Stimulated activated CD8-positive, alpha-beta memory T cell treated with anti-CD3 and anti-CD28 coated beads, Interleukin-12 subunit alpha, Interleukin-12 subunit beta, amount 100 ng/mL, for 4 hours (primary cell): ENCODE data around the gene SIGLEC1.

Source experiments
- DNase-seq: peaks from one replicate; pipeline ENCODE4 v3.0.0-alpha.2; 2020; ENCODE audit warnings: low read depth

The SIGLEC1 gene

DNA sequence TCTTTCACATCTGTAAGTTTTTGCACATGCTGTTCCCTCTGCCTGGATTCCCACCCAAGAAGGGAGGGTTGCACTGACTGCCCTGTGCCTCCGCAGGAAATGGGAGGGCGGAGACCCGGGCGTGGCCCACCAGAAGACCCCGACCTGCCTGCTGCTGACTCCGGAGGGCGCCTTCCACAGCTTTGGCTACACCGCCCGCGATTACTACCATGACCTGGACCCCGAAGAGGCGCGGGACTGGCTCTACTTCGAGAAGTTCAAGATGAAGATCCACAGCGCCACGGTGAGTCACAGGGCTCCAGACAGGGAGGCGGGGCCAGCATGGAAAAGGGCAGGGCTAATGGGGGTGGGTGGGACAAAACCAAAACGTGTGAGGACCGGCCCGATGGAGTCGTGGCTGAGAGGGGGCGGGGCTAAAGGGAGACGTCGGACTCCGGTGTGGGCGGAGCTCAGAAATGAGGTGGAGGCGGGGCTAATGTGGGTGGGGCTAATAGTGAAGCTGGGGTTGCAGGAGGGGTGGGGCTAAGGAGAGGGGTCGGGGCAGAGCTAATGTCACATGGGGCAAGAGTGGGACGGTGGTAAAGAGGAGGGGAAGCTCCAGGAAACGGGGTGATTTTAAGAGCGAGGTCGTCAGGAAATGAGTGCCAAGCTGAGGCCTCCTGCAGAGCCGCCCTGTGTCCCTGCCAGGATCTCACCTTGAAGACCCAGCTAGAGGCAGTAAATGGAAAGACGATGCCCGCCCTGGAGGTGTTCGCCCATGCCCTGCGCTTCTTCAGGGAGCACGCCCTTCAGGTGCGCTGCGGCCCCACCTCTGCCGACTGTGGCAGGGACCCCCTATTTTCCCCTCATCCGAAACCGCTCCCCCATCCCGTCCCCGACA, 32.6 kb upstream of the SIGLEC1 start:
- DNase-seq: peak; percentile 44

DNA sequence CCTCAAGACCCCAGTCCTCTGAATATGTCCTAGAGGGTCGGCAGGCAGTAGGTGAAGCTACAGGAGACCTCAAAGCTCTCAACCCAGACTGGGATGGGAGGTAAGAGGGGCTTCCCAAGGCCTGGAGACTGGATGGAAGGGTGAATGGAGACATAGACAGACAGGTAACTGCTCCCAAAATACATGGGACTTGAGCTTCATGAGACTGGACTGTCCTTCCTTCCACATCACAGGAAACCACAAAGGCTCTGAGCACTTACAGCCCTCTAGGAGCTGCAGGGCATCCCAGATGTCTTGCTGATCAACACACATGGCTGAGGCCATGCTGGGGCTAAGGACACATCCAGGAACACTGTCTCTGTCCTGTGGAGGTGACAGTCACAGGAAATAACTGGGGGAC, 31.6 kb upstream of the SIGLEC1 start:
- no peak for DNase-seq

DNA sequence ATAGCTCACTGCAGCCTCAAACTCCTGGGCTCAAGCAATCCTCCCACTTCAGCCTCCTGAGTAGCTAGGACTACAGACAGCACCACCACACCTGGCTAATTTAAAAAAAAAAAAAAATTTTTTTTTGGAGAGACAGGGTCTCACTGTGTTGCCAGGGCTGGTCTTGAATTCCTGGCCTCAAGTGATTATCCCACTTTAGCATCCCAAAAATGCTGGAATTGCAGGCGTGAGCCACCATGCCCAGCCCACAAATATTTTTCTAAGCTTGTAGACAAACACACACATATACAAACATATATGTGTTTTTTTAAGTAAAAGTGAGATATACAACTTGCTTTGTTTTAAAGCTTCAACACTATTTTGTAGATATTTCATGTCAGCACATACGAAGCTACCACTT, 30.9 kb upstream of the SIGLEC1 start:
- DNase-seq: no peak

DNA sequence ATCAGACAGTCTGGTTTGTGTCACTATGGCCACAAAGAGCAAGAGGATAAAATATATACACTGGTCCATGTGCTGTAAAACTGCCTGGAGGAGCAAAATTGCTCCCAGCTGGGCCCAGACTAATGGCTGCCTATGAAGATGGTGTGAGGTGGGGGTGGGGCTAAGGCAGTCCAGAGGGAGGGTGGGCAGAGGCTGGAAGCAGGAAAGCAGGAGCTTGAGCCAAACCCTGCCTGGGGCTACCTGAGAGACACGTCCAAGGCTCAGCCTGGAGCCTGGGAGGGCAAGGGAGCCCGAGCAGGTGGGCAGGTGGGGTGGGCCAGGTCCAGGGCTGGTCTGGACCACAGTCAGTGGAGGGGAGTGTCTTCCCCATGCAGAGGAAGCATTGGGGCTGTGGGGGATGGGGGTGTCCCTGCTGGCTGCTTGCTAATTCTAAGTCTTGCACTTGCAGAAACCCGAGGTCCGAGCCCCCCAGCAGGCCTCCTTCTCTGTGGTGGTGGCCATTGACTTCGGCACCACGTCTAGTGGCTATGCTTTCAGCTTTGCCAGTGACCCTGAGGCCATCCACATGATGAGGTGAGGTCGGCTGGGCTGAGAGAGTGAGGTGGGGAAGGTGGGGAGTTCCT, 29.5 kb upstream of the SIGLEC1 start:
- no peak for DNase-seq

DNA sequence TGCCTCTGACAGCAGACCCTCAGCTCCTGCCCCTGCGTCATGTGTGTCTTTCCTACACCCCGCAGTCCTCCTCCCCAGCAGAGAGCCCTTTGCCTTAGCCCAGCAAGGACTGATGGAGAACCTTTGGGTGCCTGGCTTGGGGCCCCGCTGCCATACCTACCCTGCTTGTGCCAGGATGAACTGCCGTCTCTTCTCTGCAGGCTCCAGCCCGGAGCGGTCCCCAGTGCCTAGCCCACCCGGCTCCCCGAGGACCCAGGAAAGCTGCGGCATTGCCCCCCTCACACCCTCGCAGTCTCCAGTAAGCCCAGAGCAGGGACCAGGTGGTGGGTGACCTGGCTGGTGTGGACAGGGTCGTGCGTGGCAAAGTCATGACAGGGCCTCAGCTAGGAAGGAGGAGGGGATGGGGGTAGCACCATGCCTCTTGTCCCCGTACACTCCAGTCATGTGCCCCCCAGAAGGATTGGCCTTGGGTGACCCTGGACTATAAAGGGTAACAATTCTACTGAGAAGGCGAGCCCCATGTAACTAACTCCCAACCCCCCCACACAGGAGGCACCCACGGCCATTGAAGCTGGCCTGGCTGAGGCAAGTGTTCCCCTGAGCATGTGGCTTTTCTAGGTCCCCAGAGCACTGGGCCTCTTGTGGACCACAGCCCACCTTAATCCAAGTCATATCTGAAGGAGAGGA, 28.4 kb upstream of the SIGLEC1 start:
- DNase-seq: no peak

DNA sequence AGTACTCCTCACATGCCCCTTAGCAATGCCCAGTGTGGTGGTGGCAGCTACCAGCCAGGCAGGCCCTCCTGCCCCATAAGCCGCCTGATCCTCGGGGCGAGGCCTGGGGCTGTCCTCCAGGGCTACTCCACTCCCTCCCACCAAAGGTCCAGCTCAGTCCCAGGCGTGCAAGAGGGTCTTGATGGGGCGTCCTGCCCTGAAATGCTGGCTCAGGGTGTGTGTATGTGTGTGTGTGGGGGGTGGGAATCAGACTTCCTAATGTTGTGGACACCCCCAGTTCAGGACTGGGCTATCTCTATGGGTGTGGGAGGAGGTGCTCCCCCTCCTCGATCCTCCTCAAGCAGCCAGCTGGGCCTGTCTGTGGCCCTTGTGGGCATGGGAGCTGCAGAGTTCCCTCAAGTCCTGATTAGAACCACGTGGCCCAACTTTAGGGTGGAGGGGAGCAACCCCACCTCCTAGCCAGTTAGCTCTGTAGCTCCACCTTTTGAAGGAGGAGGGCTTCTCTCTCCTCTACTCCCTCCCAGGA, 27.6 kb upstream of the SIGLEC1 start:
- DNase-seq: no peak

DNA sequence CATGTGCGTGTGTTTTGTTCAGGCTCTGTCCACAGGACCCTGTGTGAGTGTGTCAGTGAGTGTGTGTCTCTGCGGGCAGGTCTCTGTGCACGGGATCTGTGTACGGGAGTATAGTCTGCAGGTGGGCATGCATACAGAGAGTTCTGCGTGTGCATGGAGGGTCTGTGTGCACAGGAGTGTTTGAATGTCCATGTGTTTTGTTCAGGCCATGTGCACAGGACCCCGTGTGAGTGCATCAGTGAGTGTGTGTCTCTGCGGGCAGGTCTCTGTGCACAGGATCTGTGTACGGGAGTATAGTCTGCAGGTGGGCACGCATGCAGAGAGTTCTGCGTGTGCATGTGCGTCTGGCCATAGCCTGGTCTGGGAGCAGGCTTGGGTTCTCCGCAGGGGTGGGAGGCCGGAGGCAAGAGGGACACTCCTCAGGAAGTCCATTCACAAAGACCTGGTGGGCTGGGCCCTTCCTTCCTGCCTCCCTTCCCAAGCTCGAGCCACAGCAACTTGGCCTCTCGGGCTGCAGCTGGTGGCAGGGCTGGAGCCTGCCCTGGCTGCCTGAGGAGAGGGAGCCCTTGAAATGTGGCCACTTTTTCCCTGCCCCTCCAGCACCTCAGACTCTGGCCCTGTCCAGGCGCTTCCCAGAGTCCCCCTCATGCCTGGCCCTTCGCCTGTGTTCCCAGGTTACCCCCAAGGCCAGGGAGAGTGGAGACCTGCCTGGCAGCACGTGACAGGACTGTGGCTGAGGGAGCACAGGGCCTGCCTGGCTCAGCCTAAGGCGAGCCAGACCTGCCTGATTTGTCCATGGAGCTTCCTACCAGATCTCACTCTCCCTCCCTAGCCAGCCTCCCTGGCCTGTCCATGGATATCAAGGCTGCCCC, 26.9 kb upstream of the SIGLEC1 start:
- DNase-seq: no peak

DNA sequence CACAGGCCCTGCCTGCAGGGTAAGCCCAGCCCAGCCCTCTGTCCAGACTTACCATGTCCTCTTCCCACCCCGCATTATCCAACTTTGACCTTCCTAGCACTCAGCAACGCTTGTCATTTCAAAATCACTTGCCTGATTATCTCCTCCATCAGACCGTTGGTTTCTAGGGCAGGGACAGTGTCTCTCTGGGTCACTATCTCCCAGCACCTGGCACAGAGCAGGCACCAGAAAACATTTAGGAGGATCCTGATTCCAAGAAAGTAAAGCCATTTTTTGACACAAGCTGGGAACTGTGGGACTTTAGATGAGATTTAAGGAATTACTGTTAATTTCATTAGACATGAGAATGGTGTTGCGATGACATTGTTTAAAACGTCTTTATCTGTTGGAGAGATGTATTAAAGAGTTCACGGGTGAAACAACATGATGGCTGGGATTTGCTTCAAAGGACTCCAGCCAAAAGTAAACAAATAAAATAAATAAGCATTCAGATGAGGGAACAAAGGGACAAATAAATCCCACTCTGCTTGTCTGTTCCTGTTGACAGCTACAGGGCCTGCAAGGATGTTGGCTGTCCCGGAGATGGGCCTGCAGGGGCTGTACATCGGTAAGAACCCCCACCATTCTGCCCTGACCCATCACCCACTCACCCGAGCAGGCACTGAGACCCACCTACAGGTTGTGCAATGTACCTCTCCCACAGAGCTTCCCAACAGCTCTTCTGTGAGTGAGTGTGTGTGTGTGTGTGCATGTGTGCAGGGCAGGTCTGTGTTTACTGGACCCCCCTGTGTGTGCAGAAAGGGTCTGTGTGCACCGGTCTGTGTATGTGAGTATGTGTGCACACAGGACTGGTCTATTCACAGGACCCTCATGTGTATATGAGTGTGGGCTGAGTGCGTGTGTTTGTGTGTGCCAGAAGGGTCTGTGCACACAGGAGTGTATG, 26.0 kb upstream of the SIGLEC1 start:
- no peak for DNase-seq

DNA sequence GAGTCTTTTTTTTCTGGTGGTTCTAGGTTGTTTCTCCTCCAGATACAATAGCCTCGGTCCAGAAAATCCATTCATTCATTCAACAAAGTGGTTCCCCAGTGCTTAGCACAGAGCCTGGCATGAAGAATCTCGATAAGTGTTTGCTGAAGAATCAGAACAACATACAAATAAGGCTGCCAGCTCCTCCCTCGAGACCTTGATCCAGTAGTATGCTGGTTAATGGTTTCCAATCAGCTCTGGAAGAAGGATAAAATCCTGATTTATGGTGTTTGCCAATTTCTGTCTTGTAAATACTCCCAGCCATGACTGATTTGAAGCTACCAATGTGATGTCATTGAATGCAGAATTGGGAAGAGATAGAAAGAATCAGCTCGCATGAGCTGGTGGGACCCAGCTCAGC, 23.4 kb upstream of the SIGLEC1 start:
- DNase-seq: no peak

DNA sequence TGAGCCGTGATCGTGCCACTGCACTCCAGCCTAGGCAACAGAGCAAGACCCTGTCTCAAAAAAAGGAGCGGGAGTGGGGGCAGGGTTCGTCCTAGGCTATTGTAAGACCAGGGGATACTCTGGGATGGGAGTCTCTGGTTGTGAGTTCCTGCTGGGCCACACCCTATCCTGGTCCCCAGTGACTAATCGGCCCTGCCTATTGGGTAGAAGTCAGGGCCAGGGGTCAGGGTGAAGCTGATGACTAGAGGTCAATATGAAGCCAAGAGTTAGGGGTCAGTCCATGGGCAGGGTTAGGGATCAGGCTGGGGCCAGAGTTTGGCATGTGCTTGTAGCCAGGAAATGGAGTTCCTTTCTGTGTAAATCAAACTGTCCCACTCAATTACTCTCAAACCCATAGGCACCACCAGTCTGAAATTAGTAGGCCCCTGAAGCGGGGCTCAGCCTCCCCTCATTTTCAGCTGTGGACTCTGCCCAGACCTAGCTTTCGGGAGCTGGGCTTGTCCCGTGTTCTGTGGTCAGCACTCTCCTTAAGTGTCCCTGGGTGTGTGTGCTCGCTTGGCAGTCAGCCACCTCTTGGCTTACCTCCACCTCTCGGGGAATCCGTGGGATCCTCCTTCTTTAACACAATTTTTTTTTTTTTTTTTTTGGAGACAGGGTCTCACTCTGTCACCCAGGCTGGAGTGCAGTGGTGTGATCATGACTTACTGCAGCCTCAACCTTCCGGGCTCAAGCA, 21.9 kb upstream of the SIGLEC1 start:
- DNase-seq: no peak

DNA sequence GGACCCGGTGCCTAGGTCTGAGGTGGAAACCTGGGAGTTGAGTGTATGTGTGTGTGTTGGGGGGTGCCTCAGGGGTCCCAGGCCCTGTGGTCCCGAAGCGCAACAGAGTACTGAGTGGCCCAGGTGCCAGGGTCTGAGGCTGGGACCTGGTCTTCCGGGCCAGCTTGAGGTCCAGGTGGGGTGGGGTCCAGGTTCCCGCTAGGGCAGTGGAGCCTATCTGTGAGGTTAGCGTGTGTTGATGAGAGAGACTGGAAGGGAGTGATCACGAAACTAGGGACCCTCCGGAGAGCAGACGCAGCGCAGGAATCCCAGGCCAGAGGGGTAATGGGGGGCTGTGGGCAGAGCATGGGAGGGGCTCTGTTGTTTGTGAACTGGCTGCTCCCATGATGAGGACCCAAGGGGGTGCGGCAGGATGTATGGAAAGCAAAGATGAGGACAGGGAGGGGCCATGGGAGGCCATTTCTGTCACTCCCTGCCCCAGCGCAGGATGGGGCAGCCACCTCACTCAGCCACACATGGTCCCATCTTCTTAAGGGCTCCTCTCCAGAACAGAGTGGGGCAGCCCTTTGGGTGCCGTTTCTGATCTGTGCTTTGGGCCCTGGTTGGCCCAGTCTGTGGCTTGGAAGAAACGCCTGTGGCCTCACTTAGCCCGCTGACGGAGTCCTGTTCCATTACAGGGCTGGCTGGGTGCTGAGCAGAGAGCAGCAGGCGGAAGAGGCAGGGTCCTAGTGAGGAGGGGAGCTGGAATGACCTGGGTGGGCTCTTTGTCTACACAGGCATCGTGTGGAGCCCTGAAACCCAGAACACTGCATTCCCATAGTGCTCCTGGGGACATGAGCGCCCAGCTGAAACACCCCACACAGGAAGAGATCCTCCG, 21.0 kb upstream of the SIGLEC1 start:
- DNase-seq: no peak

DNA sequence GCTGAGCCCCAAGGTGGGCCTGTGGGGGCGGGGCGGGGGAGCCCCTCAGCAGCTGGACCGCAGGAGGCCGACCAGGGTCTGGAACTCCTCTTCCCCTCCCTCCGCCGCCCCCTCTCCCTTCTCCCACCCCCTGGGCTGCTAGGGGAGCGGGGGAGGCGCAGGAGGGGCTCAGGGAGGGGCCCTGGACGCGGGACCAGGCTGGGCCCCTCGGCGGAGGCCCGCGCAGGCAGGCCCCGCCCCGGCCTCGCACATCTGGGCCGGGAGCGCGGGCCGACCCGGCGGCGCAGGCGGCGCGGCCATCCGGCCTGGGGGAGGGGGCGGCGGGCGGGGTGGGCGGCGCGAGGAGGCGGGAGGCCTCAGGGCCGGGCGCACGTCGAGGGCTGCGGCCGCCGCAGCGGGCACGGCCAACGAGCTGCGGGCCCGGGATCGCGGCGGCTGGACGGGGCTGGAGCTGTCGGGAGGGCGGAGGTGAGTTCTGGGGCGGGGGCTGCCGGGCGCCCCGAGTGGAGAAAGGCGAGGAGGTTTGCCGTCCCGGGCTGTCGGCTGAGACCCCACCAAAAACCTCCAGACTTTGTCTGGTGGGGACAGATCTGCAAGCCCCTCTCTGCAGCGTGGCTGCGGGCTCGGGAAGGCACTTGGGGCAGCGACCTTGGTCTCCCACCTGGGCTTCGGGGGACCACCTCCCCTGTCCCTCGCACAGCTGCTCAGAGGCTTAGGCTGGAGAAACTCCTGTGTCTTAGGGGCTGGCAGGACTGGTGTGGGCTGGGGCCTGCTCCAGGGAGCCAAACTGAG, 20.1 kb upstream of the SIGLEC1 start, which contains the start of gene HSPA12B:
TSS of gene HSPA12B (plus strand) at position 359 of the 792 bp plus-strand sequence. CDS start 5,990 bp downstream, outside the sequence.
- no peak for DNase-seq

DNA sequence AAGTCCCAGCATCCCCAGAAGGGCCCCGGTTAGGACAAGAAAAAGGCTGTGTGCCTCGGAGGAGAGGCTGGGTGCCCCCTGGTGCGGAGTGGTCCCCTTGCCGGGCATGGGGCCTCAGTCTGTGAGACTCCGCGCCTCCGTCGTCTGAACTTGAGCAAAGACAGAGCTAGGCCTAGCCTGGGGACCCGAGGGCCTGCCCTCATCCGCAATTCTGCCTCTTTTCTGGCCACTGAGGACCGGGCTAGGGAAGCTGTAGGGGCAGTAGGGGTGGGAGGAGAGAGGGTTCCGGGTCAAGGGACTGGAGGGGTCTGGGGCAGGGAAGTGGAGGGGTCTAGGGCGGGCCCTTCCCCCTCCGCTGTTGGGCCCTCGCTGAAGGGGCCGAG, 19.5 kb upstream of the SIGLEC1 start:
- DNase-seq: no peak

DNA sequence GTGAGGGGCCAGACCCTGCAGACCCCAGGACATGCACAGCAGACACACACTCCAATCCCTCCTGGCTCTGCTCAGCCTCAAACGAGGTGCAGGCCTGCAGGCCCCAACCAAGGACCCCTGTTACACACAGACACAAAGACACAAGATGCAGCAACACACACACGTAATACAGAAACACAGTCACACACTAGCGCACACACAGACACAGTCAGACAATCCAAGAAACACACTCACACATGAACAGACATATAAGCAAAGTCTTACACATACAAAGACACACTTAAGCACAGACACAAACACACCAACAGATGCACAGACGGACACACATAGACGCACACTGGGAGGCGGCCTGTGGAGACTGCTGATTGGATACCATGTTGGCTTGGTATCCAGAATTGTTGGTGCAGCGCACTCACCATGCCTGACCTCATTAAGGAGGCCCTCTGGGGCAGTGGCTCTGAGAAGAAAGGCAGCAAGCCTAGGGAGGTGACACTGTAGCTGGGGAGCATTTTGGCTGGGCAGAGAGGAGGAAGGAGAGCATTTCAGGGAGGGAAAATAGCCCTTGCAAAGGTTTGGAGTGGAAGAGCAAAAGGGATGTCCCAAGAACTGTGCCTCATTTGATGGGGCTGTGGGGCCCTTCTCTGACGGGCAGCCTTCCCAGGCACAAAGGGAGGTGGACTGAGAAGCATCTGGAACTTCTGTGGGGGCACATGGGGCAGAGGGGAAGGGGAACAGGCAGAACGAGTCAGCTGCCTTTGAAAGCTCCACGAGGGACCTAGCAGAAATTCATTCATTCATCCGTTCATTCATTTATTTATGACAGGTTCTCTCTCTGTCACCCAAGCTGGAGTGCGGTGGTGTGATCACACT, 18.6 kb upstream of the SIGLEC1 start:
- no peak for DNase-seq

DNA sequence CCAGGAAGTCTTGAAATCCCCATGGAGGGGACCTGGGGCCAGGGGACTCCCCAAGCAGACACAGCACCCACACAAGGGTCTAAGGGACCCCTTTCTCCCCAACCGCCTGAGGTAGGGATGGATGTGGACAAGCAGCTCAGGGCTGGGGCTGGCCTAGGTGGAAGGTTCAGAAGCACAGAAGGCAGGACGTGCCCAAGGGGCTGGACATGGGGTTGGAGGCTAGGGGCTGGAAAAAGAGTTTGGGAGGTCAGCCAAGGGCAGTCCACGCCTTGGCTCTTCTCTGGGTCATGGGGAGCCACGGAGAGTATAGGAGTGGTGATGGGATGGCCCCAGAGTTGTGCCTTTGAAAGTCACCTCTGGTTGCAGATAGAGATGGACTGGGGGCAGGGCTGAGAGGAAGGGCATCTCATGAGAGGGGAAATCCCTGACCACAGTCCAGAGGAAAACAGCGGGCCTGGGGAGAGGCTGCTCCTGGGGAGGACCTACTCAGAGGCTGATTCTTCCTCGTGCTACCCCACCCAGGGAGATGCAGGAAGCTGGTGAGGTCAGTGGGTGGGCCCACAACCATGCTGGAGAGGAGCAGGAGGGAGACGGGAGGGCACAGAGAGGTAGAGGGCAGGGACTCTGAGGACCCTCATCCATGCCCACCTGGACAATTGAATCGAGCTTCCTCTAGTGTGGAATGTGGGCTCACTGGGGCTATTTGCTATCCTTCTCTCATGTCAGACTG, 17.6 kb upstream of the SIGLEC1 start:
- no peak for DNase-seq

DNA sequence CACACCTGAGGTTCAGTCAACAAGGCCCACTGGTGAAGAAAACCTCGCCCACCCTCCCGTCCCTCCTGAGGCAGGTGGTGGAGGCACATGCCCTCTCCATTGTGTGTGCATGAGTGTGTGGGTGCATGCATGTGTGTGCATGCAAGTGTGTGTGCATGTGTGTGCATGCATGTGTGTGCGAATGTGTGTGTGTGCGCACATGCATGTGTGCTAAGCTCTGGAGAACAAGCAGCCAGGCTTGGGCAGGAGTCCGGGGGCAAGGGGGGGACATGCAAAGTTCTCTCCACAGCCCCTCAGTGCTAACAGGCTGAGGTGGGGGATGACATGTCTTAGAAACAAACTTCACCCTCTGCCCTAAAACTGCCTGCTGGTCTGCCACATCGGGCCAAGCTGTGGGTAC, 17.0 kb upstream of the SIGLEC1 start:
- DNase-seq: no peak
